Chondrocyte (in vitro differentiated cells): Measurements from ENCODE around the gene SFXN4. TPM values are rescaled to one million over a fixed set of nuclear protein-coding genes. Genes with fewer than 3 reads are reported as not detected.

Experiments used
- DNase-seq: peaks from one replicate; pipeline ENCODE4 v3.0.0; 2021; ENCODE audit warnings: mixed read lengths, low spot score
- H3K27ac Mint-ChIP-seq: one replicate; pipeline ENCODE4 v1.8.0; 2021; ENCODE audit warnings: mild to moderate bottlenecking, moderate library complexity, mixed read lengths; ENCODE audit not compliant: unreplicated experiment
- H3K27me3 Mint-ChIP-seq: 2 replicates; pipeline ENCODE4 v1.8.0; 2021; ENCODE audit warnings: low read depth, mixed read lengths
- H3K36me3 Mint-ChIP-seq: 2 replicates; pipeline ENCODE4 v1.8.0; 2021; ENCODE audit warnings: low read depth, mixed read lengths
- H3K4me1 Mint-ChIP-seq: 2 replicates; pipeline ENCODE4 v1.8.0; 2021; ENCODE audit warnings: low read depth, mild to moderate bottlenecking, mixed read lengths
- H3K4me3 Mint-ChIP-seq: one replicate; pipeline ENCODE4 v1.8.0; 2021; ENCODE audit warnings: mild to moderate bottlenecking, moderate library complexity, mixed read lengths; ENCODE audit not compliant: unreplicated experiment
- H3K9me3 Mint-ChIP-seq: 2 replicates; pipeline ENCODE4 v1.8.0; 2021; ENCODE audit warnings: low read depth, mixed read lengths
- total RNA-seq: library from RNA; stranded (reverse); gene quantifications from 3 replicates; pipeline ENCODE4 v1.2.1, GENCODE V29; 2021
- TF ChIP-seq, protein P1 (sequence below): fragments of 200-600 bp; sonication (generic); IDR thresholded peaks from 2 replicates; pipeline ENCODE4 v1.5.0; 2021; ENCODE audit warnings: antibody characterized with exemption, mild to moderate bottlenecking, moderate library complexity

Gene SFXN4
- total RNA-seq, 1 donor from 2014 or later: 13.9 TPM

DNA sequence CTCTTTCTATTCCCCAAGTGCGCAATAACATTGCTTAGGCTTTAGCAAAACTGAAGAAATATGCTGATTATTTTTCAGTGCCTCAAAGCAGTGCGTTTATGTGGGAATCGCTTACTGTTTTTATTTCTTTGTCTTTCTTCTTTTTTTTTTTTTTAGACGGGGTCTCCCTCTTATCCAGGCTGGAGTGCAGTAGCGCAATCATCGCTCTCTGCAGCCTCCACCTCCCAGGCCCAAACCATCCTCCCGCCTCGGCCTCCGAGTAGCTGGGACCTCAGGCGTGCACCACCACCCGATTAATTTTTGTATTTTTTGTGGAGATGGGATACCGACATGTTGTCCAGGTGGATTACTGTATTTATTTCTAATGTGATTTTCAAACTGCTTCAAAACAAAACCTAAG, 60.4 kb downstream of the SFXN4 start:
- TF ChIP-seq, protein P1, sequence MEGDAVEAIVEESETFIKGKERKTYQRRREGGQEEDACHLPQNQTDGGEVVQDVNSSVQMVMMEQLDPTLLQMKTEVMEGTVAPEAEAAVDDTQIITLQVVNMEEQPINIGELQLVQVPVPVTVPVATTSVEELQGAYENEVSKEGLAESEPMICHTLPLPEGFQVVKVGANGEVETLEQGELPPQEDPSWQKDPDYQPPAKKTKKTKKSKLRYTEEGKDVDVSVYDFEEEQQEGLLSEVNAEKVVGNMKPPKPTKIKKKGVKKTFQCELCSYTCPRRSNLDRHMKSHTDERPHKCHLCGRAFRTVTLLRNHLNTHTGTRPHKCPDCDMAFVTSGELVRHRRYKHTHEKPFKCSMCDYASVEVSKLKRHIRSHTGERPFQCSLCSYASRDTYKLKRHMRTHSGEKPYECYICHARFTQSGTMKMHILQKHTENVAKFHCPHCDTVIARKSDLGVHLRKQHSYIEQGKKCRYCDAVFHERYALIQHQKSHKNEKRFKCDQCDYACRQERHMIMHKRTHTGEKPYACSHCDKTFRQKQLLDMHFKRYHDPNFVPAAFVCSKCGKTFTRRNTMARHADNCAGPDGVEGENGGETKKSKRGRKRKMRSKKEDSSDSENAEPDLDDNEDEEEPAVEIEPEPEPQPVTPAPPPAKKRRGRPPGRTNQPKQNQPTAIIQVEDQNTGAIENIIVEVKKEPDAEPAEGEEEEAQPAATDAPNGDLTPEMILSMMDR: no peak
- Mint-ChIP-seq H3K27ac (no peak overlapping the region), H3K4me3 (peak overlapping the region; percentile 80), H3K4me1 (peaks cover 13% of the 10 kb centered on the region), H3K9me3 (no peaks in the 10 kb centered on the region), H3K27me3 (no peaks in the 10 kb centered on the region), H3K36me3 (peaks cover 8% of the 10 kb centered on the region)
- no peak for DNase-seq

DNA sequence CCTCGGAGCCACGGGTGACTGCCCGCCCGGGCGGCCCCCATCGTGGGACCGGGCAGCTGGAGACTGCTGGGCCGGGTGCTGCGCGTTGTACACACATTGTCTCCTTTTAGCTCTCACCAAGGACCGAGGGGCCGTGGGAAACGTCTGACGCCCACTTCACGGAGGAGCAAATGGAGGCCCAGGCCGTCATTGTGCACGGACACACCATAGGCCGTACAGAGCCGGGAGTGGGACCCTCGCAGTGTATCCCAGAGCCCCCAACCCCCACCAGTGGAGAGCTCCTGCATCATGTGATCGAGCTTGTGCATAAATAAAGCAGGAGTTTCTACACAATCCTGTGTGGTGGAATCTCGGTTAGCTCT, 60.9 kb downstream of the SFXN4 start:
- no peak for DNase-seq
- Mint-ChIP-seq H3K4me3 (peak overlapping the region; percentile 80), H3K9me3 (no peaks in the 10 kb centered on the region), H3K27ac (peak overlapping the region; percentile 71), H3K27me3 (no peaks in the 10 kb centered on the region), H3K4me1 (peaks cover 13% of the 10 kb centered on the region), H3K36me3 (peaks cover 4% of the 10 kb centered on the region)
- TF ChIP-seq, protein P1: no peak

DNA sequence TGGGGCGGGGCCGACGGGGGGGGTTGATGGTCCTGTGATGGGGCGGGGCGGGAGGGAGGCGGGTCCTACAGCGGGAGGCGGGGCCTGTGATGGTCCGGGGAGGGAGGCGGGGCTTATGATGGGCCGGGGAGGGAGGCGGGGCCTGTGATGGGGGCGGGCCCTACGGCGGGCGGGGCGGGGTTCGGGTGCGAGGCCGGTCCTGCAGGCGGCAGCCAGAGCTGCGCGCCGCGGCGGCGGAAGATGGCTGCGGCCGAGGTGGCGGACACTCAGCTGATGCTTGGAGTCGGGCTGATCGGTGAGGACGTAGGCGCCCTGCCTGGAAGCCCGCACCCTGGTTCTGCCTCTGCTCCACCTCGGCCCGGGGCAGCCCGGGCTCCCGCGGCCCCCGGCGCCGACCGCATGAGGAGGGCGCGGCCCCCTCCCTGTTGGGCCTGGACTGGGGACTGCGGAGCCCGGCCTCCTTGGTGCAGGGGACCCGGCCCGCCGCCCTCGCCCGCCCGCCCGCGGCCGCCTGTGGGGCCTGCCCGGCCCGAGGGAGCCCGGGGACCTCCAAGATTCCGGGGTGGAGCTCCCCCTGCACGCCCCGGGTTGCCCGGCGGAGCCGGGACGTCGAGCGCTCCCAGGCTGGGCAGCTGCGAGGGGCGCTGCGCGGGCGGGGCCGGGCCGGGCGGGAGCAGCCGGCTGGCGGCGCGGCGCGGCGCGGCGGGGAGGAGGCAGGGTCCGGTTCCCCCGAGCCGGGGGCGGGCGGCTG, 61.4 kb downstream of the SFXN4 start, which contains the start of gene DENND10:
Gene DENND10, plus strand, starts transcription at position 211 of the 751 bp plus-strand sequence. Its CDS starts 30 bp downstream, at position 241.
- peak within 1 kb of the TSS; percentile 80 for H3K4me3 Mint-ChIP-seq
- TF ChIP-seq, protein P1: peak; percentile 20
- H3K4me1 Mint-ChIP-seq: peaks cover 13% of the 10 kb centered on the region
- H3K27me3 Mint-ChIP-seq: no peaks in the 10 kb centered on the region
- no peak for DNase-seq
- H3K9me3 Mint-ChIP-seq: no peaks in the 10 kb centered on the region
- peaks cover 4% of the 10 kb centered on the region for H3K36me3 Mint-ChIP-seq
- peak within 1 kb of the TSS; percentile 71 for H3K27ac Mint-ChIP-seq

DNA sequence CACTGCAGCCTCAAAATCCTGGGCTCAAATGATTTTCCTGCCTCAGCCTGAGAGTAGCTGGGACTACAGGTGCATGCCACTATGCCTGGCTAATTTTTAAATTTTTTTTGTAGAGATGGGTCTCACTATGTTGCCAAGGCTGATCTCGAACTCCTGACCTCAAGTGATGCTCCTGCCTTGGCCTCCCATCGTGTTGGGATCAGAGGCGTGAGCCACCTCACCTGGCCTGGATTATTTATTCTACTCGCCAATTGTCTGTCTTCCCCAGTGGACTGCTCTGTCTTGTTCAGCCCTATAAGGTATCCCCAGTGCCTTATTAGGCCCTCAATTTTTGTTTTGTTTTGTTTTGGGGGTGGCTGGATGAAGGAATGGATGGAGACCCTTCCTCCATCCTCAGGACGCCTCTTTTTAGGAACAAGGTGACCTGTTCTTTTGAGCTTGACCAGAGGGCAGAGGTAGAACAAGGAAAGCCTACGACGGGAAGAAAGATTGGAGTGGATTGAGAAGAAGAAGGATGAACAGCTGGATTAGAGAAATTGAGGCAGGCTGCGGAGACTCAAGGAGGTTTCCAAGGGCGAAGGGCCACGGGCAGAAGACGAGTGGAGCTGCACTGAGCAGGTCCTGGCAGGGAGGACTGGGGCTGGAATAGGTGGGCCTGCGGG, 62.1 kb downstream of the SFXN4 start:
- Mint-ChIP-seq H3K27me3 (no peaks in the 10 kb centered on the region), H3K27ac (no peak overlapping the region), H3K4me3 (peak overlapping the region; percentile 51), H3K9me3 (no peaks in the 10 kb centered on the region), H3K4me1 (peaks cover 13% of the 10 kb centered on the region), H3K36me3 (peaks cover 2% of the 10 kb centered on the region)
- TF ChIP-seq, protein P1: no peak
- no peak for DNase-seq

DNA sequence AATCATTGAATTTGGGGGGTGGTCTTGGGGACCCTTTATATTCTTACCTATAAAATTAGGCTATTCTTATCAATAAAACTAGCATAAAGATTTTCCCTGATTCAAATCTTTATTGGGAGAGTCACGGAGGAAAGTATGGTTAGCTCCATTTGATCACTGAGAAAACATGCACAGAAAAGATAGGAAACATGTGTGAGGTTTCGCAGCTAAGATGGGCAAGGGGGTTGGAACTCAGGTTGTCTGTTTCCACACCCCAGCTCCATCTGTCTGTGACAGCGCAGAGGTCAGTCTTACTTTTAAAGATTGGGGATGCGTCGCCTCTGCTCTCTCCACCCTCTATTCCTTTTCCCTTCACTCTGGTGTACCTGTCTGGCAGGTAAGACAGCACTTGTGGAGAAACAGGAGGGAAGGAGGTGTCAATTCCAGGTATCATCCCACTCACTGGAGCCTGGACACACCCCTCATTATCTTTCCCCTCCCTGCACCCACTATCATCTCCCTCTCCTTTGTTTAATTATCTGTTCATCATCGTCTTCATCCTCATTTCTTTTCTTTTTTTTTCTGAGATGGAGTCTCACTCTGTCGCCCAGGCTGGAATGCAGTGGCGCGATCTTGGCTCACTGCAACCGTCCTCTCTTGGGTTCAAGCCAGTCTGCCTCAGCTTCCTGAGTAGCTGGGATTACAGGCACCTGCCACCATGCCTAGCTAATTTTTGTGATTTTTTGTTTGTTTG, 64.0 kb downstream of the SFXN4 start:
- H3K9me3 Mint-ChIP-seq: no peaks in the 10 kb centered on the region
- peaks cover 13% of the 10 kb centered on the region for H3K4me1 Mint-ChIP-seq
- no peaks in the 10 kb centered on the region for H3K27me3 Mint-ChIP-seq
- TF ChIP-seq, protein P1: no peak
- no peaks in the 10 kb centered on the region for H3K36me3 Mint-ChIP-seq
- DNase-seq: no peak
- no peak overlapping the region for H3K27ac Mint-ChIP-seq
- no peak overlapping the region for H3K4me3 Mint-ChIP-seq
